ENCODE results near the gene ARFGEF3.

- TF ChIP-seq EZH2 (IDR thresholded peaks at IDR 0.05; ENCODE audit: low read length, missing control alignments) (no peak), CTCF (conservative IDR thresholded peaks at IDR 0.05 in 1 of 2, IDR thresholded peaks at IDR 0.05 in 1 of 2; ENCODE audit: low read depth in 1 of 2, low read length in 2 of 2) (no peak)
These were observed 124.1 kb downstream of the ARFGEF3 start for GRCh38 chr6:138285800-138286199.
